GM12872 (cell line): ENCODE results near the gene TUBA1B.

Experiments
- TF ChIP-seq, protein P1 (sequence below): IDR thresholded peaks from 3 replicates; pipeline ENCODE4 v1.5.1; 2011; ENCODE audit warnings: low read depth, mild to moderate bottlenecking, low read length, moderate library complexity; ENCODE audit not compliant: insufficient read depth

Gene TUBA1B

DNA sequence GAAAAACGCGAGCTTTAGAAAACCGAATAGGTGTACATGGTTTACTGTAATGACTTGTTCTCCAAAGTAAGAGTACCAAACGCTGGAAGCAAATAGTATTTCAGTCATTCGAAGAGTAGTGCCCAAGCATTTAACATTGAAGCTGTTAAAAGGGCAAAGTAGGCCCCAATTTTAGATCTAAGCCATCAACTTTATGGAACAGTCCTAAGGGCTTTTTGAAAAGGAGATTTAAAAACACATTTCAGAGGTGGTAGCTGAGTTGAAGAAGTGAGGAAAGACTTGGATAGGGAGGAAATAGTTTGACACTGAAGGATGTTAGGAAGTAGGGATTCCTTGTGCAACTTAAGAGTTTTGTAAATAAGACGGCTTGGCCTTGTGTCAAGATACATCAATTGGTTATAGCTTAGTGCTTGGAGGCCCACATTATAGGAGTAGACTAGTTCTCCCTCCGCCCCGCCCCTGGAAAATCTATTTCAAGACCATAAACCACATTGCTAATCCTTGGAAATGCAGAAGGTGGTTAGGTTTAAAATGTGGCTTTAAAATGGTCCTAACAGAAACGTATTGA is 783 bp upstream of the TUBA1B start:
- TF ChIP-seq, protein P1, sequence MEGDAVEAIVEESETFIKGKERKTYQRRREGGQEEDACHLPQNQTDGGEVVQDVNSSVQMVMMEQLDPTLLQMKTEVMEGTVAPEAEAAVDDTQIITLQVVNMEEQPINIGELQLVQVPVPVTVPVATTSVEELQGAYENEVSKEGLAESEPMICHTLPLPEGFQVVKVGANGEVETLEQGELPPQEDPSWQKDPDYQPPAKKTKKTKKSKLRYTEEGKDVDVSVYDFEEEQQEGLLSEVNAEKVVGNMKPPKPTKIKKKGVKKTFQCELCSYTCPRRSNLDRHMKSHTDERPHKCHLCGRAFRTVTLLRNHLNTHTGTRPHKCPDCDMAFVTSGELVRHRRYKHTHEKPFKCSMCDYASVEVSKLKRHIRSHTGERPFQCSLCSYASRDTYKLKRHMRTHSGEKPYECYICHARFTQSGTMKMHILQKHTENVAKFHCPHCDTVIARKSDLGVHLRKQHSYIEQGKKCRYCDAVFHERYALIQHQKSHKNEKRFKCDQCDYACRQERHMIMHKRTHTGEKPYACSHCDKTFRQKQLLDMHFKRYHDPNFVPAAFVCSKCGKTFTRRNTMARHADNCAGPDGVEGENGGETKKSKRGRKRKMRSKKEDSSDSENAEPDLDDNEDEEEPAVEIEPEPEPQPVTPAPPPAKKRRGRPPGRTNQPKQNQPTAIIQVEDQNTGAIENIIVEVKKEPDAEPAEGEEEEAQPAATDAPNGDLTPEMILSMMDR, result no peak

DNA sequence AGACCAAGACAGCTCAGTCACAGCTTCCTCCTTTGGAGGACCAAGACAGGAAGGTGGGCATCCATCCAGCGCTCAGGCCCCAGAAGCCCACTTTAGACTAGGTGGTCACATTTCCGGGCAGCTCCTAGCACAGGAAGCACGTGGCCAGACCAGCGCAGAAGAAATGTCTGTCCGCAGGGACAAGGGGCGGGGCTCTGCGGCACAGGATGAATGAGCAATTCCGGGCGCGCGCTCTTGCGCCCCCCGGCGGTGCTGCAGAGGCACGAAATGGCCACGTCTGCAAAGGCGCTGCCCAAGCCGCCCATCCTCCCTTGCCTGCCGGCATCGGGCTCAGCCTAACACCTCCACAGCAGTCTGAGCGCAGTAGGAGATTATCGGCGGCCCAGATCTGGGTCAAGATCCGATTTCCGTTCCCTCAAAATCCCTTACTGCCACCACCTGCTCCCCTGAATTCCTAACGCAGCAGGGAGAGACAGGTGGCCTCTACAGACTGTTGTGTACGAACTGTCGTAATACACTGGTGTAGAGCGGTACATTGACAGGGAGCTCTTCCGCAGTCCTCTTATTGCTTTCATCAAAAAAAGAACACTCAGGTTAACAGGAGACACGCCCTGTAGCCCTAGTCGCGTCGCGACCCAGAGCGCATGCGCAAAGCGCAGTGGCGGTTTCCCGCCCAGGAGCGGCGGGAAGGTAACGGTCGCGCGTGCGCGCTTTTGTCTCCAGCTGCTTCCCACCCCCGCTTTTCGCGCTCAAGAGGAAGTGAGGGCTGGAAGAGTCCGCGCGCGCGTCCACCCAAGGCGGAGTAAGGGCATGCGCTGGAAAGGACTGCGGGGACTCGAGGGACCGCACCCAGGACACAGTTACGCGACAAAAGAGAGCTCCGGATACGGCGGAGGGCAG is 794 bp downstream of the TUBA1B start:
- TF ChIP-seq, protein P1, result peak; percentile 97

DNA sequence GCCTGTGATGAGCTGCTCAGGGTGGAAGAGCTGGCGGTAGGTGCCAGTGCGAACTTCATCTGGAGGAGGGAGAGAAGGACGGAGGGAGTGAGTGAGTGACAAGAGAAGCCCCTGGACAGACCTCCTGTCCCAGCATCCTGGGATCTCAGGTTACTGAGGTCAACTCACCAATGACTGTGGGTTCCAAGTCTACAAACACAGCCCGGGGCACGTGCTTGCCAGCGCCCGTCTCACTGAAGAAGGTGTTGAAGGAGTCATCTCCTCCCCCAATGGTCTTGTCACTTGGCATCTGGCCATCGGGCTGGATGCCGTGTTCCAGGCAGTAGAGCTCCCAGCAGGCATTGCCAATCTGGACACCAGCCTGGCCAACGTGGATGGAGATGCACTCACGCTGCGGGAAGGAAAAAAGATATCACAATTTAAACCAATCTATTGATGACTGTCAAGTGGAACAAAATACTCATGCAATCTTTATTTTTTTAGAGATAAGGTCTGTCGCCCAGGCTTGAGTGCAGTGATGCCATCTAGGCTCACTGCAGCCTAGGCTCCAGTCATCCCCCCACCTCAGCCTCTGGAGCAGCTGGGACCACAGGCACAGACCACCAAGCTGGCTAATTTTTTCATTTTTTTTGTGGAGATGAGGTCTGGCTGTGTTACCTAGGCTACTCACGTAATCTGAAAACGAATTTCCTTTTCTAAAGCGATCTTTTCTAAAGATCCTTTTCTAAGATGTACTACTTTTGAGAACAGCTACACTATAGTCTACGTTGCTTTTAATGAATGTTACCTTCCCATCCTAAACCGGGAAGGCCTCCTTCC is 1.7 kb downstream of the TUBA1B start:
- TF ChIP-seq, protein P1, result no peak

DNA sequence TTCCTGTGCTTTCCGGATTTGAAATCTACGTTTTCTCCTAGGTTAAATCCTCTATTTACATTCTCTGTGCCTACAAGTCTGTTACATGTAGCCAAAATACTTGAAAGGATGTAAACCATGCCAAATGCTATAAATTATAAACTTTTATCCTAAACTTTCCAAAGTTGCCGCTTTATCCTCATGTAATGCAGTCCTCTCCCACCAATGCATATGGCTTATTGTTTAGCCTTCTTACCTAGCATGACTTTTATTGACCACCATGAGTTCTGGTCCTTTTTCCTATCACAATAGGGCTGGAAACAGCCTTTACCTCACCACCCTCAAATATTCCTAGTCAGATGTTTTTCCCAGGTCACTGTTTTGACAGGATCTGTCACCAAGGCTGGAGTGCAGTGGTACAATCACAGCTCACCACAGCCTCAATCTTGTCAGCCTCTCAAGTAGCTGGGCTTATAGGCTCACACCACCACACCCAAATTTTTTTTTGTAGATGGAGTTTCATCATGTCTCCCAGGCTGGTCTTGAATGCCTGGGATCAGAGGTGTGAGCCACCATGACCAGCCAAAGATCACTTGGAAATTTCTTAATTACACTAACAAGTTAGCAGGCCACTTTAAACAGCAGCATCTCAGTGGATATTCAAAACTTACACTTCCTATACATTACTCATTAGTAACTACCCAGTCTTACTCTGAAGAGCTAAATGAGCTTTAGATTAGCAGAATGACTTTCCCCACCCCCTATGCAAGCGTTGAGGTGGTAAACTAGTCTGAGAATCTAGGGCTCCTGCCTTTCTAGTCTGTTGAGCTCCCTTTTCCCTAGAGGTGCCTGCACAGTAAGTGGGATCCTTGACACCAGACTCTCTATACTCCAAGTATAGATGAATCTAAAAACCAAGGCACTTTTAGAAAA is 4.1 kb downstream of the TUBA1B start:
- TF ChIP-seq, protein P1, result no peak

DNA sequence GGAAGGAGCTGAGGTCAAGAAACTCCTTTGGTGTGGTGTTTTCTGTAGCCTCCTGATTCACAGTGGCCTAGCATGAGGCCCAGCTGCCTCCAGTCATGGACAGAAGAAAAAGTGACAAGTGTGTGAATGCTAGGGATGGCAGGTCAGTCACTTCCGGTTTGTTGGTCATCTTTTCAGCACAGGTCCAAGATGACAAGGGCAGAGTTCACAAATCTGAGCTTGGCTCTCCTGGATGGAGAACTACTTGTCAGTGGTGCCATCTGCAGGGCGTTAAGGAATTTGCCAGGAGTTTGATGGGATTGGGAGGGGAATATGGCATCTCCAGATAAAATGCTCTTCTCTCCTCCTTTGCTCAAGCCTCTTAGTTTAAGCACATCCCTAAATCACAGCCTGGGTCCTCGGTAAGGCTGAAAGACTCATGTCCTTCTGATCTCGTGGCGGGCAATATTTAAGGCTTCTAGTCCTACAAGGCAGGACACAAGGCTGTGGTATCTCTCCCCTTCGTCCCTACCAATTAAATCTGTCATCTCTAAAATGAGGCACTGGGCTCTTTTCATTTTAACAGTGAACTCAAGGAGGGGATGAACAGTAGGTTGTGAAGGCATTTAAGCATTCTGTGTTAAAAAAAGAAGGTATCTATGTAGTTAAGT is 10.0 kb downstream of the TUBA1B start:
- TF ChIP-seq, protein P1, result peak; percentile 45; the same call in 2 of the 3 replicates

DNA sequence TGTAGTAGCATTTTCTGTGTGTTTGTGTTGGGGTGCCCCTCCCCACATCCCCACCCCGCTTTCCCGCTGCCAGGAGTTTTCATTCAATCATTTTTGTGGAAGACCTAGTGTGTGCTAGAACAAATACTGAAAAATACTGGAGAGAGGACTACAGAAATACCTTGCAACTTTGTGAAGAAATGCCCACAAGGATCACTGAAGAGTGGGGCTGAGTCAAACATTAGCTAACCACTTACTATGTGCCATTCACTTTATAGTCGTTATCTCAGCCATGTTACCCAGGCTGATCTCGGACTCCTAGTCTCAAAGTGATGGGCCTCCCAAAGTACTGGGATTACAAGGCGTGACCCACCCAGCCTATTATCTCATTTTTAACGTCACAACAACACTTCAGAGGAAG is 20.0 kb downstream of the TUBA1B start:
- TF ChIP-seq, protein P1, result no peak
